IPS-20b (cell line): Measurements from ENCODE around the gene ZMAT5.

ENCODE experiments used
- H3K27ac ChIP-seq: one replicate; pipeline ENCODE4 v1.5.1; 2013; ENCODE audit warnings: low read length
- H3K27me3 ChIP-seq: 2 replicates; pipeline ENCODE4 v1.6.1; 2013; ENCODE audit warnings: mild to moderate bottlenecking, low read length, inconsistent platforms; ENCODE audit not compliant: insufficient read depth
- H3K36me3 ChIP-seq: 2 replicates; pipeline ENCODE4 v1.6.1; 2013; ENCODE audit warnings: low read depth, mild to moderate bottlenecking, inconsistent platforms, low read length, moderate library complexity; ENCODE audit not compliant: insufficient read depth
- H3K4me1 ChIP-seq: 2 replicates; pipeline ENCODE4 v1.6.1; 2013; ENCODE audit warnings: mild to moderate bottlenecking, control low read depth, inconsistent platforms, low read length, moderate library complexity; ENCODE audit not compliant: insufficient read depth
- H3K4me3 ChIP-seq: 2 replicates; pipeline ENCODE4 v1.5.1; 2013; ENCODE audit warnings: mild to moderate bottlenecking, low read length, inconsistent platforms
- H3K9ac ChIP-seq: 2 replicates; pipeline ENCODE4 v1.6.1; 2013; ENCODE audit warnings: low read depth, mild to moderate bottlenecking, inconsistent platforms, low read length, moderate library complexity
- H3K9me3 ChIP-seq: 2 replicates; pipeline ENCODE4 v1.6.1; 2013; ENCODE audit warnings: mild to moderate bottlenecking, low read depth, low read length, inconsistent platforms; ENCODE audit not compliant: insufficient read depth

Gene ZMAT5

GRCh38 chr22:29689880-29690213 lies 77.0 kb downstream of the ZMAT5 start:
- H3K9ac ChIP-seq, result no peak overlapping the region
- H3K27me3 ChIP-seq, result no peaks in the 10 kb centered on the region
- no peak overlapping the region; the same call in 1 of the 2 replicates for H3K4me3 ChIP-seq
- H3K4me1 ChIP-seq, result peaks cover 38% of the 10 kb centered on the region
- H3K27ac ChIP-seq, result no peak overlapping the region
- no peaks in the 10 kb centered on the region for H3K9me3 ChIP-seq
- peaks cover 8% of the 10 kb centered on the region; the same call in 1 of the 2 replicates for H3K36me3 ChIP-seq

DNA sequence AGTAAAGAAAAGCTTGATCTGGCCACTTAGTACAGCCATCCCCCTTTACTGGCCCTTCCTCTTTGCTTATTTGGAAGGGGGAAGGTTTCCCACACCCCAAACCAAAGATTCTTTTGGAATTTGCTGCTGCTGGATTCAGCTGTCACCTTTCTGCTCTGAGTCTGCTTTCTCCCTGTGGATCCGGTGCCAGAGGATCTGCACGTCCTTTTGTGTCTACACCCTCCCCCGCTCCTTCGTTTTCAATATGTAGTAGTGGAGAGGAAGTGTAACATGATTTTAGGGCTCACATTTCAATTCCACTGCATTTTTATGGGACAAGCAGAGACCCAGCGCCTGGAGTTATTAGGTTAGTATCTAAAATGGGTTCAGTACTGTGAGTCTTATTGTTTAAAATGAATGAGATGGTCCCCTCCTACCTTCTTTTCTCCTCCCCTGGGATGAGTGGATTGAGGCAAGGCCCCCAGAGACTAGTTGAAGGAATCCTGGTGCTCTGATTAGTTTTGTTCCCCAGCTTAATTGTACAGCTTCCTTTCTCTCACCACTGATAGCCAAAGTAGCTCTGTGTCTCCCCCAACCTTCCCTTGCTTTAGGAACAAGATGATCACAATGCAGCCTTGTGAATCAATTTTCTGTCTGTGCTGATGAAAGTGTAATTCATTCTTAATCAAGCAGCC lies 77.5 kb downstream of the ZMAT5 start:
- H3K4me3 ChIP-seq, result peak overlapping the region; percentile 0; the same call in 1 of the 2 replicates

DNA sequence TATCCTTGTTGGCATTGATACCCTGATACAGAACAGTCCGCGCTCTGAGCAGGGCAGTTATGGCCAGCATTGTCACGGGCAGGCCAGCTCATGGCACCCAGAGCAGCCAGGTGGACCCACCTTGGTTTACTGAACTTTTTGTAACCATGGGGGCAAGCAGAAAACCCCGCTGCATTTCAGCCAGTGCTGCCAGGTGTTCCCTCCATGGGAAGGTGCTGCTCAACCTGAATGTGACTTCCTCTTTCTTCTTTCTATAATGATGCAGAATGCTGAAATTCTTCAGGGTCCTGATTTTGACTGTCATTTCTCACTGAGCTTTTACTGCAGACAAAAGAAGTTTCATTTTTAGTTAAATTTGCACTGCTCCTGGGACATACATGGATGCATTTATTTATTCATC lies 82.6 kb downstream of the ZMAT5 start:
- Histone ChIP-seq H3K4me3 (no peak overlapping the region), H3K9ac (no peak overlapping the region), H3K4me1 (peaks cover 2% of the 10 kb centered on the region; the same call in 1 of the 2 replicates), H3K36me3 (peaks cover 46% of the 10 kb centered on the region), H3K27me3 (no peaks in the 10 kb centered on the region), H3K9me3 (no peaks in the 10 kb centered on the region), H3K27ac (no peak overlapping the region)

More for the DNA sequence above, 77.5 kb downstream of the ZMAT5 start:
- H3K9me3 ChIP-seq, result no peaks in the 10 kb centered on the region
- no peak overlapping the region for H3K9ac ChIP-seq
- peaks cover 38% of the 10 kb centered on the region for H3K4me1 ChIP-seq
- H3K36me3 ChIP-seq, result peaks cover 12% of the 10 kb centered on the region; the same call in 1 of the 2 replicates
- no peaks in the 10 kb centered on the region for H3K27me3 ChIP-seq
- no peak overlapping the region for H3K27ac ChIP-seq

DNA sequence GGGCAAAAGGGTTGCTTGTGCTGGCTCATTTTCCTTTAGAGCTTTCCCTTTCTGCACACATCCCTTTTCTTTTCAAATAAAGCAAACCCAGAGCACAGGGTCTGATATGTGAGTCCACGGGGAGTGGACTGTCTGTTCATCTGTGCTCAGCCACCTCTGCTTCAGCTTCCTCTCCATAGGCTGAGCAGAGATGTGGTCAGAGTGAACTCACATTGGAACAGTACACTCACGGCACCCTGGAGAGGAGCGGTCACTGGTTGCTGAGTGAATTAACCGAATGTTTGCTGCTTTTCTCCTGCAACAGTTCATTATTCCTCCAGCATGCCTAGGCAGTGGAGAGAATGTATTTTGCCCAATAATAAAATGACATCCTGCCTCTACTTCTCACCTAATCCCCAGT lies 83.3 kb downstream of the ZMAT5 start:
- H3K4me1 ChIP-seq, result no peaks in the 10 kb centered on the region
- H3K27ac ChIP-seq, result no peak overlapping the region
- H3K9me3 ChIP-seq, result no peaks in the 10 kb centered on the region
- no peak overlapping the region for H3K4me3 ChIP-seq
- peaks cover 53% of the 10 kb centered on the region for H3K36me3 ChIP-seq
- H3K27me3 ChIP-seq, result no peaks in the 10 kb centered on the region
- H3K9ac ChIP-seq, result no peak overlapping the region
